HUES6 (cell line): Measurements from ENCODE around the gene CCDC197.

Experiments used
- H3K27ac ChIP-seq: 2 replicates; pipeline ENCODE4 v1.7.0; 2013; ENCODE audit warnings: low read depth, mild to moderate bottlenecking, low read length, inconsistent platforms
- H3K27me3 ChIP-seq: 2 replicates; pipeline ENCODE4 v1.6.1; 2013; ENCODE audit warnings: low read length; ENCODE audit not compliant: control insufficient read depth, insufficient read depth
- H3K36me3 ChIP-seq: 2 replicates; pipeline ENCODE4 v1.6.1; 2013; ENCODE audit warnings: low read length; ENCODE audit not compliant: control insufficient read depth, insufficient read depth
- H3K4me1 ChIP-seq: 2 replicates; pipeline ENCODE4 v1.6.1; 2013; ENCODE audit warnings: low read length; ENCODE audit not compliant: control insufficient read depth, insufficient read depth
- H3K4me3 ChIP-seq: 2 replicates; pipeline ENCODE4 v1.5.1; 2013; ENCODE audit warnings: low read depth, low read length
- H3K9ac ChIP-seq: one replicate; pipeline ENCODE4 v1.6.1; 2013; ENCODE audit warnings: mild to moderate bottlenecking, low read length
- H3K9me3 ChIP-seq: 2 replicates; pipeline ENCODE4 v1.6.1; 2013; ENCODE audit warnings: low read depth, low read length; ENCODE audit not compliant: control insufficient read depth, insufficient read depth

CCDC197 gene

DNA sequence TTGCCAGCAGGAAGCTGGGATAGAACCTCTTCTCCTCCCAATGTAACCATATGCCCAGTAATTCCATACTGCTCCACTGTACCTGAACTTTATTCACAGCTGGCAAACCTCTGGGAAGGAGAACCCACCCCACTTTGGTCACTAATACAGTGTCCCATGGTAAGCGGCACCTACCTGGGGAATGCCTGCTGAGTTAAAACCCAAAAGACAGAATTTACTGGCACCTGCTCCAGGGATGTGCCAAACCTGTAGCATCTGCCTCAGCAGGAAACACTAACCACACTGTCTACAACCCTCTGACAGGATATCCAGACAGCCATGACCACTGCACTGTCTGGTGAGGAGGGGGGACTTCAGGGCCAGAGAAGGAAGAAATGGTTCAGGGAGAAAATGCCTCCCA is 57.3 kb downstream of the CCDC197 start:
- H3K4me3 ChIP-seq: no peak overlapping the region
- H3K27ac ChIP-seq: no peak overlapping the region
- peaks cover 3% of the 10 kb centered on the region; the same call in 1 of the 2 replicates for H3K4me1 ChIP-seq
- peaks cover 95% of the 10 kb centered on the region for H3K36me3 ChIP-seq
- H3K9ac ChIP-seq: no peak overlapping the region
- H3K9me3 ChIP-seq: no peaks in the 10 kb centered on the region
- no peaks in the 10 kb centered on the region for H3K27me3 ChIP-seq

DNA sequence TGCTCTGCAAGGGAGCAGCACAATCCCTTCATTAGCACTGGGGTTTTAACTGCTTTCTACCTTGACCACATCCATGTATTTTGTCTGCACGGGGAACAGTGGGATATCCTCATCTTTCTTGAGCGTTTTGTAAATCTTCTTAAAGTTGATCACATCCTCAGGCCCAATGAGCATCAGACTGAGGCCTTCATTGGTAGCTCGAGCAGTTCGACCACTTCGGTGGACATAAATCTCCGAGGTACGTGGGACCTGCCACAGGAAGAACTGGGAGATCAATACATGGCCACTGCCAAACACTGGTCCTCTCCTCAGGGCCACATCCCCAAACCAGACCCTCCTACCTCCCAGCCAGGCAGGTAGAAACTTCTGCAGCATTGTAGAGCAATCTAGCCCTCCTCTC is 57.8 kb downstream of the CCDC197 start:
- Histone ChIP-seq H3K9ac (no peak overlapping the region), H3K27me3 (no peaks in the 10 kb centered on the region), H3K9me3 (no peaks in the 10 kb centered on the region), H3K27ac (no peak overlapping the region), H3K36me3 (peaks cover 95% of the 10 kb centered on the region), H3K4me1 (peaks cover 3% of the 10 kb centered on the region; the same call in 1 of the 2 replicates), H3K4me3 (no peak overlapping the region)

- Histone ChIP-seq H3K4me1 (peaks cover 3% of the 10 kb centered on the region; the same call in 1 of the 2 replicates), H3K9me3 (no peaks in the 10 kb centered on the region)
Measured at GRCh38 chr14:94056579-94057308, 59.6 kb downstream of the CCDC197 start.

GRCh38 chr14:94058128-94058673 is 61.1 kb downstream of the CCDC197 start:
- H3K36me3 ChIP-seq: peaks cover 91% of the 10 kb centered on the region
- peaks cover 12% of the 10 kb centered on the region for H3K4me1 ChIP-seq
- H3K4me3 ChIP-seq: no peak overlapping the region
- no peaks in the 10 kb centered on the region for H3K27me3 ChIP-seq
- no peak overlapping the region for H3K27ac ChIP-seq
- no peaks in the 10 kb centered on the region for H3K9me3 ChIP-seq
- no peak overlapping the region for H3K9ac ChIP-seq

More at GRCh38 chr14:94056579-94057308, 59.6 kb downstream of the CCDC197 start:
- peaks cover 95% of the 10 kb centered on the region for H3K36me3 ChIP-seq
- no peak overlapping the region for H3K9ac ChIP-seq
- H3K4me3 ChIP-seq: no peak overlapping the region
- H3K27ac ChIP-seq: no peak overlapping the region
- H3K27me3 ChIP-seq: no peaks in the 10 kb centered on the region
